PC-3 (cell line): ENCODE results near the gene CAPG. TPM values are rescaled to one million over a fixed set of nuclear protein-coding genes. Genes with fewer than 3 reads are reported as not detected.

ENCODE experiments used
- ATAC-seq: fragments of 200-7000 bp; cut with Tn5 transposase; 2 replicates; pipeline ENCODE4 v1.9.1; 2020; ENCODE audit warnings: mild to moderate bottlenecking, moderate library complexity
- BruUV-seq: library from RNA; stranded (reverse); fragments of 400-500 nt; replicated peaks from 2 replicates; lab custom pipeline; 2021; lab: Mats Ljungman, UMichigan
- CTCF ChIA-PET: fragments of 300-600 bp; sonication (Branson Sonifier 250); formaldehyde crosslinking; loops from one replicate; lab custom pipeline; 2022; ENCODE audit warnings: antibody characterized with exemption; lab: Charles Lee
- POLR2A ChIA-PET: fragments of 300-600 bp; sonication (Branson Sonifier 250); formaldehyde crosslinking; loops from one replicate; lab custom pipeline; 2022; ENCODE audit warnings: antibody characterized with exemption; ENCODE audit not compliant: unreplicated experiment; lab: Charles Lee
- DNase-seq: peaks from one replicate; pipeline ENCODE4 v3.0.0-alpha.2; 2015
- H2AFZ ChIP-seq: fragments of 300-600 bp; sonication (generic); 2 replicates; pipeline ENCODE4 v1.6.0; 2016; ENCODE audit warnings: antibody characterized with exemption, low read length
- H3F3A ChIP-seq: fragments of 300-600 bp; sonication (generic); one replicate; pipeline ENCODE4 v1.6.0; 2017; ENCODE audit warnings: antibody characterized with exemption, low read length, control low read depth, mild to moderate bottlenecking; ENCODE audit not compliant: unreplicated experiment
- H3K27ac ChIP-seq: fragments of 300-600 bp; sonication (generic); 2 replicates; pipeline ENCODE4 v1.5.1; 2016; ENCODE audit warnings: mild to moderate bottlenecking, low read length
- H3K27me3 ChIP-seq: fragments of 300-600 bp; sonication (generic); 2 replicates; pipeline ENCODE4 v1.6.1; 2016; ENCODE audit warnings: low read length, mixed read lengths
- H3K36me3 ChIP-seq: fragments of 300-600 bp; sonication (generic); 2 replicates; pipeline ENCODE4 v1.6.1; 2016; ENCODE audit warnings: low read depth, mixed run types, low read length, mixed read lengths
- H3K4me1 ChIP-seq: fragments of 300-600 bp; sonication (generic); 2 replicates; pipeline ENCODE4 v1.5.1; 2016; ENCODE audit warnings: low read length; ENCODE audit not compliant: insufficient read depth
- H3K4me2 ChIP-seq: fragments of 300-600 bp; sonication (generic); 2 replicates; pipeline ENCODE4 v1.6.0; 2016; ENCODE audit warnings: low read length
- H3K4me3 ChIP-seq: fragments of 300-600 bp; sonication (generic); 2 replicates; pipeline ENCODE4 v1.5.1; 2016; ENCODE audit warnings: mild to moderate bottlenecking, low read length, mixed read lengths
- H3K79me2 ChIP-seq: fragments of 300-600 bp; sonication (generic); 2 replicates; pipeline ENCODE4 v1.6.1; 2017; ENCODE audit warnings: low read length, mixed read lengths
- H3K9ac ChIP-seq: fragments of 300-600 bp; sonication (generic); 2 replicates; pipeline ENCODE4 v1.6.0; 2016; ENCODE audit warnings: mild to moderate bottlenecking, low read length
- H3K9me2 ChIP-seq: fragments of 300-600 bp; sonication (generic); replicated peaks from 2 replicates; pipeline ENCODE4 v1.6.1; 2016; ENCODE audit warnings: mixed run types, low read length, mixed read lengths
- H3K9me3 ChIP-seq: fragments of 300-600 bp; sonication (generic); 2 replicates; pipeline ENCODE4 v1.6.1; 2016; ENCODE audit warnings: low read length, mixed read lengths
- H4K20me1 ChIP-seq: fragments of 300-600 bp; sonication (generic); 2 replicates; pipeline ENCODE4 v1.6.1; 2016; ENCODE audit warnings: low read length, mixed read lengths
- EZH2 ChIP-seq: fragments of 300-600 bp; sonication (generic); IDR thresholded peaks from one replicate; pipeline ENCODE4 v1.6.1; 2017; ENCODE audit warnings: antibody characterized with exemption, mild to moderate bottlenecking, low read length; ENCODE audit not compliant: unreplicated experiment
- EZH2phosphoT487 ChIP-seq: fragments of 300-600 bp; sonication (generic); IDR thresholded peaks from 2 replicates; pipeline ENCODE4 v1.6.1; 2018; ENCODE audit warnings: mild to moderate bottlenecking, antibody characterized with exemption, low read length, borderline replicate concordance
- intact Hi-C: fragments of 100-400 bp; cut with micrococcal nuclease; formaldehyde crosslinking; loops from 2 replicates; pipeline ENCODE4 v1.9.0; 2023
- total RNA-seq: library from RNA; depleted of rRNA; stranded (reverse); fragments of >200 nt; gene quantifications from 2 replicates; pipeline ENCODE4 v1.2.3, GENCODE V29; 2014
- TF ChIP-seq, protein P1 (sequence below): fragments of 300-600 bp; sonication (generic); conservative IDR thresholded peaks from 2 replicates; pipeline ENCODE4 v1.5.1; 2017; ENCODE audit warnings: antibody characterized with exemption, low read depth, mild to moderate bottlenecking, low read length

The CAPG gene
- total RNA-seq, 1 experiment from 2014 or later, result 221 TPM

DNA sequence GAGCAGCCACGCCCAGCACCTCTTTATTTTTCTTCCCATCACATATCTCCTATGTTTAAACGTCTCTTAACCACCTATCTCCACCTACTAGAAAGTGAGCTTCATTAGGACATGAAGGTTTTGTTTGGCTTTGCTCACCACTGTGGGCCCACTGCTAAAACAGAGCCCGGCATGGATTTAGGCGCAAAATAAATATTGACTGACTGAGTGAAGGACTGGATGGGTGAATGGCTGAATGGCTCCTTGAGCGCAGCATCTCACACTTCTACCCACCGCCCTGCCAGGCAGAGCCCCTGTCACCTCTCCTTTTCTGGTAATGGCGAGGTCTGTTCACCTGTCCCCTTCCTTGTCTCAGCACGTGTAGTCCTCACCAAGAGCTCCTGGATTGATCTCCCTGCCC, 10.1 kb downstream of the CAPG start:
- ChIA-PET CTCF (no interaction called here), POLR2A (no interaction called here)
- Histone ChIP-seq H3K79me2 (0 out of 2 replicates have a peak, but pooled peaks cover 3% of the 10 kb centered on the region), H3K9me3 (0 out of 2 replicates have a peak, but pooled peaks cover 5% of the 10 kb centered on the region), H3K36me3 (peaks cover 3% of the 10 kb centered on the region; the same call in 1 of the 2 replicates), H2AFZ (no peak overlapping the region), H3K4me2 (no peak overlapping the region), H3K27me3 (no peaks in the 10 kb centered on the region), H3F3A (no peaks in the 10 kb centered on the region), H3K4me3 (no peak overlapping the region), H3K9ac (no peak overlapping the region), H3K4me1 (peaks cover 19% of the 10 kb centered on the region), H3K9me2 (no peaks in the 10 kb centered on the region), H4K20me1 (no peaks in the 10 kb centered on the region), H3K27ac (no peak overlapping the region)
- intact Hi-C loops, result no loop called here
- no TSS peak for BruUV-seq
- TF ChIP-seq EZH2 (no peak), EZH2phosphoT487 (no peak)
- TF ChIP-seq, protein P1, sequence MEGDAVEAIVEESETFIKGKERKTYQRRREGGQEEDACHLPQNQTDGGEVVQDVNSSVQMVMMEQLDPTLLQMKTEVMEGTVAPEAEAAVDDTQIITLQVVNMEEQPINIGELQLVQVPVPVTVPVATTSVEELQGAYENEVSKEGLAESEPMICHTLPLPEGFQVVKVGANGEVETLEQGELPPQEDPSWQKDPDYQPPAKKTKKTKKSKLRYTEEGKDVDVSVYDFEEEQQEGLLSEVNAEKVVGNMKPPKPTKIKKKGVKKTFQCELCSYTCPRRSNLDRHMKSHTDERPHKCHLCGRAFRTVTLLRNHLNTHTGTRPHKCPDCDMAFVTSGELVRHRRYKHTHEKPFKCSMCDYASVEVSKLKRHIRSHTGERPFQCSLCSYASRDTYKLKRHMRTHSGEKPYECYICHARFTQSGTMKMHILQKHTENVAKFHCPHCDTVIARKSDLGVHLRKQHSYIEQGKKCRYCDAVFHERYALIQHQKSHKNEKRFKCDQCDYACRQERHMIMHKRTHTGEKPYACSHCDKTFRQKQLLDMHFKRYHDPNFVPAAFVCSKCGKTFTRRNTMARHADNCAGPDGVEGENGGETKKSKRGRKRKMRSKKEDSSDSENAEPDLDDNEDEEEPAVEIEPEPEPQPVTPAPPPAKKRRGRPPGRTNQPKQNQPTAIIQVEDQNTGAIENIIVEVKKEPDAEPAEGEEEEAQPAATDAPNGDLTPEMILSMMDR, result no peak
- ATAC-seq (no peak), DNase-seq (no peak)

DNA sequence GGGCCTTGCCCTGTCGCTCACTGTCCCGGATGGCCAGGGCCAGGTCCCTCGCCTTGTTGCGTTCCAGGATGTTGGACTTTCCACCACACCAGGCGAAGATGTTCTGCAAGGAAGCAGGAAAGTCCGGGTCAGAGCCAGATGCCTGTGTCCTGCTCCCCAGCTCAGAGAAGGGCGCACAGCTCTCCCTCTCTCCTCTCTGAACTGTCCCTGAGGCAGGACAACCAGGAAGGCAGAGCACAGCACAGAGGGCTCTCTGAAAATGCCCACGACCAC, 11.0 kb downstream of the CAPG start:
- CTCF ChIA-PET, result no interaction called here
- no TSS peak for BruUV-seq

More for the DNA sequence above, 11.0 kb downstream of the CAPG start:
- 0 out of 2 replicates have a peak, but pooled peaks cover 3% of the 10 kb centered on the region for H3K79me2 ChIP-seq
- H3K4me3 ChIP-seq, result no peak overlapping the region
- H3K9ac ChIP-seq, result no peak overlapping the region
- DNase-seq (no peak), ATAC-seq (no peak)
- no peaks in the 10 kb centered on the region for H3F3A ChIP-seq
- H3K4me1 ChIP-seq, result peaks cover 19% of the 10 kb centered on the region
- H3K27me3 ChIP-seq, result no peaks in the 10 kb centered on the region
- H3K4me2 ChIP-seq, result no peak overlapping the region
- H3K27ac ChIP-seq, result no peak overlapping the region
- H3K36me3 ChIP-seq, result peaks cover 3% of the 10 kb centered on the region; the same call in 1 of the 2 replicates
- no peak overlapping the region for H2AFZ ChIP-seq
- POLR2A ChIA-PET, result no interaction called here
- H3K9me3 ChIP-seq, result 0 out of 2 replicates have a peak, but pooled peaks cover 3% of the 10 kb centered on the region
- TF ChIP-seq, protein P1, result no peak
- TF ChIP-seq EZH2phosphoT487 (no peak), EZH2 (no peak)
- no peaks in the 10 kb centered on the region for H4K20me1 ChIP-seq
- no peaks in the 10 kb centered on the region for H3K9me2 ChIP-seq
- intact Hi-C loops, result no loop called here
